ENCODE data around the gene ITIH4. TPM values are rescaled to one million over a fixed set of nuclear protein-coding genes. Genes with fewer than 3 reads are reported as not detected.

Gene ITIH4
- total and polyA plus RNA-seq, 10 of the 15 experiments (the other 5 are each of a cell fraction or from before 2014, with no cell fraction given): 0.64 to 4.1 (median 1.3) TPM

- TF ChIP-seq NR2C2 (IDR thresholded peaks at IDR 0.05; ENCODE audit: borderline replicate concordance, control insufficient read depth, insufficient read length, low read depth): no peak
Measured at GRCh38 chr3:52842424-52842823, 12.0 kb upstream of the ITIH4 start (continued).

DNA sequence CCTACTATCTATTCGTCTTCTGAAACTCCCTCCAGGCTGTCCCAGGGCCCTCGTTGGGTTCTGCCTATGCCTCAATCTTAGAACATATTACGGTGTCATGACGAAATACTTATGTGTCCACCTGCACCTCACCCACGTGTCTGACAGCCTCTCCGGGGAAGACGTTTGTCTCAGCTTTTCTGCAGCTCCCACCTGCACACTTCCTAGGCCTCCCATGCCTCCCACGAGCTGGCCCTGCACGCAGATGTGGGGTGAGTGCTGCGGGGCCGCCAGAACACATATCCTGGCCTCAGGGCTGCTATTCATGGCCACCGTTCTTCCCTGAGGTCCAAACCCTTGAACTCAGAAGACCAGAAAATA, 11.5 kb upstream of the ITIH4 start:
- H3K4me1 ChIP-seq (ENCODE audit: control insufficient read depth, insufficient read depth, low read length): peaks cover 8% of the 10 kb centered on the region
- no peak overlapping the region for H3K4me3 ChIP-seq
- SMC1A ChIA-PET (ENCODE audit: uncharacterized antibody, unreplicated experiment): no interaction called here
- H3K9me3 ChIP-seq (replicated peaks; ENCODE audit: control insufficient read depth, insufficient read depth, low read length): no peaks in the 10 kb centered on the region
- in situ Hi-C loops (cut with MboI) (loop anchor here (10.0 kb wide), 1 partner anchor 233 kb away; no protein-coding TSS in a partner anchor), intact Hi-C loops (cut with micrococcal nuclease; ENCODE audit: unreplicated experiment) (no loop called here)
- POLR2A ChIA-PET: no interaction called here
- no TSS peak for BruUV-seq (replicated peaks)
- H4K20me1 ChIP-seq (ENCODE audit: control insufficient read depth, insufficient read depth): no peaks in the 10 kb centered on the region
- DNase-seq (ENCODE audit: low read depth, low spot score) (no peak), FAIRE-seq (no peak), ATAC-seq (no peak)
- RAD21 ChIA-PET (ENCODE audit: unreplicated experiment): interaction anchor here (0.6 kb wide), 1 partner anchor 207 kb away, joined by 3 read pairs; no protein-coding TSS in a partner anchor
- no peaks in the 10 kb centered on the region for H3K79me2 ChIP-seq (ENCODE audit: control insufficient read depth, insufficient read depth, low read length)
- CTCF ChIA-PET: interaction anchor here (0.6 to 2.0 kb wide), 3 partner anchors 90 to 651 kb away, joined by 3 to 5 read pairs (median 4); no protein-coding TSS in a partner anchor
- no peak overlapping the region for H3K4me2 ChIP-seq (ENCODE audit: control insufficient read depth, insufficient read depth)
- H3K36me3 ChIP-seq (ENCODE audit: control insufficient read depth in 2 of 2, insufficient read depth in 2 of 2, low read length in 1 of 2): peaks cover 6% of the 10 kb centered on the region in 2 experiments; a peak in 3 of 4 replicates
- no peaks in the 10 kb centered on the region for H3K27me3 ChIP-seq (replicated peaks in 1 of 2; ENCODE audit: control insufficient read depth in 2 of 2, insufficient read depth in 2 of 2, low read length in 1 of 2)
- H2AFZ ChIP-seq (ENCODE audit: control insufficient read depth, low read depth, low read length): no peak overlapping the region
- H3K9ac ChIP-seq (ENCODE audit: control insufficient read depth, insufficient read depth, low read length): no peak overlapping the region
- no peak for TF ChIP-seq EP300 (IDR thresholded peaks at IDR 0.05; ENCODE audit: borderline replicate concordance in 1 of 2, control insufficient read depth in 1 of 2, low read depth in 2 of 2, low read length in 2 of 2)
- no peak for TF ChIP-seq RELB (IDR thresholded peaks at IDR 0.05; ENCODE audit: low read depth)
- TF ChIP-seq ATF7 (IDR thresholded peaks at IDR 0.05; ENCODE audit: low read depth): no peak
- TF ChIP-seq IKZF1 (conservative IDR thresholded peaks at IDR 0.05): no peak
- TF ChIP-seq IKZF2 (IDR thresholded peaks at IDR 0.05): no peak
- TF ChIP-seq ZNF687 (IDR thresholded peaks at IDR 0.05): no peak
- no peak for TF ChIP-seq BHLHE40 (IDR thresholded peaks at IDR 0.05; ENCODE audit: borderline replicate concordance in 1 of 2, low read depth in 2 of 2, low read length in 1 of 2)
- TF ChIP-seq MTA2 (IDR thresholded peaks at IDR 0.05; ENCODE audit: low read depth): no peak
- no peak for TF ChIP-seq POLR2A (IDR thresholded peaks at IDR 0.05; ENCODE audit: low read depth, low read length)
- TF ChIP-seq RBBP5 (conservative IDR thresholded peaks at IDR 0.05): no peak
- no peak for TF ChIP-seq LARP7 (IDR thresholded peaks at IDR 0.05)
- TF ChIP-seq NRF1 (conservative IDR thresholded peaks at IDR 0.05; ENCODE audit: low read depth, low read length): no peak
- no peak overlapping the region for H3K27ac ChIP-seq (ENCODE audit: control insufficient read depth, insufficient read depth)
- 78% methylated on average over 12 of the region's 12 CpGs for WGBS (ENCODE audit: insufficient coverage, insufficient replicate concordance, low lambda C conversion rate, missing lambda C conversion rate)

All from GM12878 (cell line).